Skeletal muscle tissue (tissue), 4 donors: ENCODE measurements around the gene AGXT2. TPM values are rescaled to one million over a fixed set of nuclear protein-coding genes. Genes with fewer than 3 reads are reported as not detected.

Source experiments
- H3K27ac ChIP-seq: one replicate; pipeline ENCODE4 v1.7.0; 2013; ENCODE audit warnings: mild to moderate bottlenecking, low read depth, low read length, inconsistent platforms
- H3K27me3 ChIP-seq, 3 donors: one replicate each; pipeline ENCODE4 v1.7.0; 2013; ENCODE audit warnings: low read length in 3 of 3; ENCODE audit not compliant: control insufficient read depth in 3 of 3, insufficient read depth in 3 of 3
- H3K36me3 ChIP-seq, 3 donors: one replicate each; pipeline ENCODE4 v1.7.0; 2013; ENCODE audit warnings: low read length in 3 of 3; ENCODE audit not compliant: control insufficient read depth in 3 of 3, insufficient read depth in 3 of 3
- H3K4me1 ChIP-seq, 3 donors: one replicate each; pipeline ENCODE4 v1.7.0; 2013; ENCODE audit warnings: low read length in 3 of 3, mild to moderate bottlenecking in 3 of 3; ENCODE audit not compliant: control insufficient read depth in 3 of 3, insufficient read depth in 3 of 3
- H3K4me3 ChIP-seq, 3 donors: one replicate each; pipeline ENCODE4 v1.7.0; 2013; ENCODE audit warnings: low read length in 3 of 3
- H3K9ac ChIP-seq, 3 donors: one replicate each; pipeline ENCODE4 v1.7.0; 2013; ENCODE audit warnings: low read length in 3 of 3, mild to moderate bottlenecking in 3 of 3, moderate library complexity in 2 of 3, low read depth in 1 of 3
- H3K9me3 ChIP-seq, 3 donors: one replicate each; pipeline ENCODE4 v1.7.0; 2013; ENCODE audit warnings: low read length in 3 of 3; ENCODE audit not compliant: control insufficient read depth in 3 of 3
- total RNA-seq: library from RNA; depleted of rRNA; stranded (reverse); fragments of >200 nt; gene quantifications from one replicate; pipeline ENCODE4 v1.2.3, GENCODE V29; 2014
- donor health status: Osteomylitis.

Gene AGXT2
- total RNA-seq, 1 donor from 2014 or later: not detected

DNA sequence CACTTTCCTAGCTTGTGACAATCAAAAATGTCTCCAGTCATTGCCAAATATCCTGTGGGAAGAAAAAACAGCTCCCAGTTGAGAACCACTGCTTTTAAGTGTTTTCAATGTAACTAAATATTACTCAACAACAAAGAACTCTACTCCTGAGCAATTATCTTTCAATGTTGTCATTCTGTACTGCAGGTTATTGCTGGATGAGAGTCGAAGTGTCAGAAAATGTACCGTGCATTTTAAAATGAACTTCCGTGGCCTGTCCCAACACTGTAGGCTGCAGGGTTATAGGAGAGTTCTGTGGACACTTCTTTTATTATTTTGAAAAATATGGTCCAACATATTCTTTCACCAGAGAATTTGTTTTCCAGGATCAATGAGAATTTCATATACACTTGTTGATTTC is 34.8 kb upstream of the AGXT2 start:
- Histone ChIP-seq H3K36me3 (no peaks in the 10 kb centered on the region), H3K27me3 (no peaks in the 10 kb centered on the region), H3K4me1 (no peaks in the 10 kb centered on the region), H3K9ac (no peak overlapping the region), H3K27ac (no peak overlapping the region), H3K9me3 (no peaks in the 10 kb centered on the region), H3K4me3 (no peak overlapping the region)

DNA sequence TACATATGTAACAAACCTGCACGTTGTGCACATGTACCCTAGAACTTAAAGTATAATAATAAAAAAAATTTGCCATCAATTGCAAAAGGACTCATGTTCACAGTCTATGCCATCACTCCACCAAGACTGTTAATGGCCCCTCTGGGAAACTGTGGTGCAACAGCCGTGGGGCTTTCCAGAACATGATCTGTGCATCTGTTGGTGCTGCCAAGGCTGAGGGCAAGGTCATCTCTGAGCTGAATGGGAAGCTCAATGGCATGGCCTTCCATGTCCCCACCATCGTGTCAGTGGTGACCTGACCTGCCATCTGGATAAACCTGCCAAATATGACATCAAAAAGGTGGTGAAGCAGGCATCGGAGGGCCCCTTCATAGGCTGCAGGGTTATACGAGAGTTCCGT is 33.4 kb upstream of the AGXT2 start:
- H3K9ac ChIP-seq: no peak overlapping the region
- H3K27me3 ChIP-seq: no peaks in the 10 kb centered on the region
- H3K4me3 ChIP-seq: no peak overlapping the region
- H3K36me3 ChIP-seq: no peaks in the 10 kb centered on the region
- no peaks in the 10 kb centered on the region for H3K4me1 ChIP-seq
- no peaks in the 10 kb centered on the region for H3K9me3 ChIP-seq
- H3K27ac ChIP-seq: no peak overlapping the region

DNA sequence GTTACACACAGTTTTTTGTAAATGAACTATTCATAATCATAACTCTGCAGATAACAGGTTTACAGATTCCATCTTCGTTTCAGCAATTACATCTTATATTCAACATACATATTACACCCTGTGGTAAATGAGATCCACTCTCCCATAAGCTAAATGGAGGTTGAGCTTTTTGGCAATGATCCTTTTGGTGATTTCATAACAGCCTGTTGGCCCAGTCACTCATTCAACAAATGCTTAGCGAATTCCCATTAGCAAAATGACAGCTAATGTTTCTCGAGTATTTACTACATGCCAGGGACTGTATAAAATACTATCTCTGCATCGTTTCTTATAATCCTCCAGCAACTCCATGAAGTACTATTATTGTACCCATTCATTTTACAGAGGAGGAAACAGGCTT is 25.4 kb upstream of the AGXT2 start:
- Histone ChIP-seq H3K27me3 (no peaks in the 10 kb centered on the region), H3K9ac (no peak overlapping the region), H3K9me3 (no peaks in the 10 kb centered on the region), H3K27ac (no peak overlapping the region), H3K36me3 (no peaks in the 10 kb centered on the region), H3K4me3 (no peak overlapping the region), H3K4me1 (no peaks in the 10 kb centered on the region)

DNA sequence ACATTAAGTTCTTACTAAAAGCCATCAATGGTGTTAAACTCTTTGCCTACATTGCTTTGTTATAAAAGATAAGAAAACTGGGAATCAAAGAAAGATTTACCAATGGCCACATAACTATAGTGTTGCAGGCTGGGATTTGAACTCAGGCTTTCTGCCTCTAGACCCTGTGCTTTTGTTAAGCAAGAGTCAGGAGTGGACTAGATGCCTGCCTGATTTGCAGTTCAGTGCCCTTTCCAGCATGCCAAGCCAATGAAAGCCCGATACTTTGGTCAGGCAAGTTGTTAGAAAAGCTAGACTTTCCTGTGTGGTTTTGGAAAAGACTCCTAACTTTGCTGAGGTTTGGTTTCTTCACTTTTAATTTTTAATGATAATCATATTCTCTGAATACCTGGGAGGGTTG is 21.4 kb upstream of the AGXT2 start:
- Histone ChIP-seq H3K9me3 (no peaks in the 10 kb centered on the region), H3K9ac (no peak overlapping the region), H3K27ac (no peak overlapping the region), H3K4me3 (no peak overlapping the region), H3K27me3 (no peaks in the 10 kb centered on the region), H3K4me1 (no peaks in the 10 kb centered on the region), H3K36me3 (no peaks in the 10 kb centered on the region)

DNA sequence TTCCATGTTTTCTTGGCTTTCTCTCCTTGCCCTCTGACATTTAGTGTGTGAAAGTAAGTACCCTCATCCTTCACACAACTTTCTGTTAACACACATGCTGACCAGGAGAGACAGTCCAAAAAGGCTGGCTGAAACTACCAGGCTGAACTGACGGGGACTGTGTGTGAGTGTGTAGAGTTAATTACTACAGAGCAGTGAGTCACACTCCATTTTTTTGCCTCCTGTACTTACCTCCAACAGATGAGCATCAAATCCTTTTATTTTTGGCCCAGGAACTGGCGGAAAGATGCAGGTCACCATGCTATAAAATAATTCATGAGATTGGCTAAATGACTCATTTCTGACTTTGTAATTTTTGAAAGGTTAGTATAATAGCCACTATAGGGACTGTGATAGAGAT is 20.2 kb upstream of the AGXT2 start:
- no peaks in the 10 kb centered on the region for H3K4me1 ChIP-seq
- no peaks in the 10 kb centered on the region for H3K36me3 ChIP-seq
- no peak overlapping the region for H3K27ac ChIP-seq
- no peaks in the 10 kb centered on the region for H3K9me3 ChIP-seq
- no peak overlapping the region for H3K9ac ChIP-seq
- H3K4me3 ChIP-seq: no peak overlapping the region
- no peaks in the 10 kb centered on the region for H3K27me3 ChIP-seq

DNA sequence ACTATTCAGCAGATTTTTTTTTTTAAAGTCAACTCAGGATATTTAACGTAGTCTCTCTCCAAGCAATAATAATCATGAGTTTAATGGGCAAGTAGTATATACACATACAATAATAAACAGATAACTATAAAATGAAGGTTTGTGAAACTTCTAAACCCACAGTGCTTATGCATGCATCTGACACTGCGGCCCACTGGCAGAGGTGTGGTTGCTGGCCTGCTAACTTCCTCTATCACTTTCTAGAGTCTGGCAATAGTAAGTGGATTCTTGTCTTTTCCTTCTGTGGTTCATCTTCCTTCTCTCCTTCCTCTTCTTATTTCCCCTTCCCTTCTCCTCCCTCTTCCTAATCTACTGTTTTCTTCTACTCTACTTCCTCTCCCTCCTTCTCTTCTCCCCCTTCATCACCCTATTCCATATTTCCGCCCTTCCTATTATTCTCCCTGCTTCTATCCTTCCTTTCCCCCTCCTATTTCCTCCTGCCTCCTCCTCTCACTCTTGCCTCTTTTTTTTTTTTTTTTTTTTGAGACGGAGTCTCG is 18.6 kb upstream of the AGXT2 start:
- H3K4me1 ChIP-seq: no peaks in the 10 kb centered on the region
- H3K27ac ChIP-seq: no peak overlapping the region
- no peak overlapping the region for H3K9ac ChIP-seq
- no peaks in the 10 kb centered on the region for H3K9me3 ChIP-seq
- H3K36me3 ChIP-seq: no peaks in the 10 kb centered on the region
- H3K27me3 ChIP-seq: no peaks in the 10 kb centered on the region
- no peak overlapping the region for H3K4me3 ChIP-seq

DNA sequence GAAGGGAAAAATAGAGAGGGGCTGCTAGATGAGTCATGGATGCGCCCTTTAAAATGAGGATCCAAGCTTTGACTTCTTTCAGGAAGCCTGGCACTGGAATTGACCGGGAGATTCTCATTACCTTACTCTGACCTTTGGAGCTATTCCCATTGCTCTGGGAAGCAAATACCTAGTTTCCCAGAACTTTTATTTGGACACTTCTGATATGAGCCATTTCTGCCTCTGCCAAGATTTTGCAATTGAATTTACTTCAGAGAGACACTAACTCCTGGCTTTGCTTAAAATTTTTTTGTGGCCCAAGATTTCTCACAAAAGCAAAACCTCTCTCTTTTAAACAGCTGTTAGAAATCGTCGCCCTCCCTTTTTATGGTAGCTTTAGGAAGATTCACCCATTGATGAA is 15.7 kb upstream of the AGXT2 start:
- Histone ChIP-seq H3K4me3 (no peak overlapping the region), H3K9ac (no peak overlapping the region), H3K27me3 (no peaks in the 10 kb centered on the region), H3K36me3 (no peaks in the 10 kb centered on the region), H3K4me1 (no peaks in the 10 kb centered on the region), H3K9me3 (no peaks in the 10 kb centered on the region), H3K27ac (no peak overlapping the region)

DNA sequence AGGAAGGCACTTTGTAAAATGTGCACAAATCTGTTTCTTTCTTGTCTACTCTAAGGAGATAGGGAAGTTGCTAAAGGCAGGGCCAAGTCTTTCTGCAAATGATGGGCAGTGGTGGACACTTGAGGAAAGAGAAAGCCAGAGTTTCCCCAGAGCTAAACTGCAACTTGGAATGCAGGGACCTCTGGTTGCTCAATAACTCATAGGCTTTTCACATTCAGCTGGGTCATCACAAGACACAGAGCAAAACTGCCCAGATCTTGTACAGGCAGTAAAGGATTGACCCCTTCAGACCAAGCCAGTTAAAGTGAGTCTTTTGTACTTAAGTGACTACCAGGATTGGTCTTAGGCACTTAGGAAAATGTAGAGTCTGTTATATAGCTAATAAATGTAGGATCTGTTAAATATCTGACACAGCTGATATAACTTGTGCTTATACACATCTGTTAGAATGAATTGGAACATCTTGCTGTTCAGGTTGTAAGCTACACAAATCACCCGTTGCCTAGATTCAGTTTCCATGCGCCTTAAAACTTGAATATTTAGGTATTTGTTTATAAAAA is 13.5 kb upstream of the AGXT2 start:
- no peaks in the 10 kb centered on the region for H3K9me3 ChIP-seq
- no peaks in the 10 kb centered on the region for H3K4me1 ChIP-seq
- H3K27ac ChIP-seq: no peak overlapping the region
- H3K27me3 ChIP-seq: no peaks in the 10 kb centered on the region
- H3K36me3 ChIP-seq: no peaks in the 10 kb centered on the region
- H3K9ac ChIP-seq: no peak overlapping the region
- no peak overlapping the region for H3K4me3 ChIP-seq

DNA sequence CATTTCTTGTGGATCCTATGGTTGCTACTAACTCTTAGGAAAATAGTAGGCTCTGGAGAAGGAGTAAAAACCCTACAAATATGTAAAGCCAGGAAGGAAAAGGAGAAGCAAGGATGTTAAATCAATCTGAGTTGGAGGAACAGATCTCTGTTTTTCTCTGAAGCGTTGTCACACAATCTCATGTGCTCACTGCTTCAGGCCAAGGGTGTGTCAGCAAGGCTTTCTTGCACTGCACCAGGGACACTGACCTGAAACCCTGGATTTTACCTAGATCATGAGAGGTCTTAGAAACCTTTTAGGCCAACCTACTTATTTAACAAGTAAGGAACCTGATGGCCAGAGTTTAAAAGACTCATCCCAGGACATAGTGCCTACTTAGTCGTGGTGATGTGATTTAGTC is 12.5 kb upstream of the AGXT2 start:
- Histone ChIP-seq H3K27me3 (no peaks in the 10 kb centered on the region), H3K36me3 (no peaks in the 10 kb centered on the region), H3K9ac (no peak overlapping the region), H3K4me3 (no peak overlapping the region), H3K4me1 (no peaks in the 10 kb centered on the region), H3K9me3 (no peaks in the 10 kb centered on the region), H3K27ac (no peak overlapping the region)

DNA sequence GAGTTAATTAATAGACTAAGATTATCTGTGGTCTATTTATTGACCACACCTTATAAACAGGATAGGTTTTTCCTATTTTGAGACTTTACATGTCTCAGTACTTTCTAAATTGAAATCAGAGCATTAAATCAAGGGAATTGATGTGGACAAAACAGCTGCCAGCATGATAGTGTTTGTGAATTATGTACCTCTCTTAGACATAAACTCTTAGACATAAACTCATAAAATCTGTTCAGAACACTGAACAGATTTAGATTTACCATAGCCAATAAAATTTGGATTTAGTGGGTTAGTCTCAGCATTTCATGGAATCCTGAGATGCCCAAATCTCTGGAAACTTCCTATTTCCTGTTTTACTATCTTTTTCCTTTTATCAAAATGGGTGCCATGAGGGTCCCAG is 11.5 kb upstream of the AGXT2 start:
- H3K9ac ChIP-seq: no peak overlapping the region

More for the DNA sequence above, 11.5 kb upstream of the AGXT2 start:
- Histone ChIP-seq H3K27ac (no peak overlapping the region), H3K4me1 (no peaks in the 10 kb centered on the region), H3K27me3 (no peaks in the 10 kb centered on the region), H3K4me3 (no peak overlapping the region), H3K36me3 (no peaks in the 10 kb centered on the region), H3K9me3 (no peaks in the 10 kb centered on the region)
